ENCODE results near the gene SLC6A17.

Gene SLC6A17

GRCh38 chr1:110136911-110137310 lies 13.4 kb upstream of the SLC6A17 start:
- DNase-seq = no peak

DNA sequence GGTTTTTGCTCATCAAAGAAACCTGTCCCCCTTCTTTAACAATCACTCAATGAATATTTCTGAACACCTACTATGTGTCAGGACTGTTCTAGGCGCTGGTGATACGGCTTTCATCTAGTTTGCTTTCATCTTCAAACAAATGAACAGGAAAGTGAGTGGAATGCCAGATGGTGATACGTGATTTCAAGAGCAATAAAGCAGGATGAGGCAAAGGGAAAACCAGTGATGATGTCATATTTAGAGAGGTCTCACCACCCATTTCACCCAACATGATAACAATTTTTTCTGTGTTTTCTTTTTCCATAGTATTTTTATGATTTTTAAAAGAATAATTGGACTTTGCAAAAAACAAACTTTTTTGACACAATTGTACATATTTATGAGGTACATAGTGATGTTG lies 11.3 kb upstream of the SLC6A17 start:
- DNase-seq = no peak

- no peak for DNase-seq
Observed at GRCh38 chr1:110144366-110144765, 5.9 kb upstream of the SLC6A17 start.

- DNase-seq = no peak
Observed at GRCh38 chr1:110148961-110149360, 1.3 kb upstream of the SLC6A17 start.

DNA sequence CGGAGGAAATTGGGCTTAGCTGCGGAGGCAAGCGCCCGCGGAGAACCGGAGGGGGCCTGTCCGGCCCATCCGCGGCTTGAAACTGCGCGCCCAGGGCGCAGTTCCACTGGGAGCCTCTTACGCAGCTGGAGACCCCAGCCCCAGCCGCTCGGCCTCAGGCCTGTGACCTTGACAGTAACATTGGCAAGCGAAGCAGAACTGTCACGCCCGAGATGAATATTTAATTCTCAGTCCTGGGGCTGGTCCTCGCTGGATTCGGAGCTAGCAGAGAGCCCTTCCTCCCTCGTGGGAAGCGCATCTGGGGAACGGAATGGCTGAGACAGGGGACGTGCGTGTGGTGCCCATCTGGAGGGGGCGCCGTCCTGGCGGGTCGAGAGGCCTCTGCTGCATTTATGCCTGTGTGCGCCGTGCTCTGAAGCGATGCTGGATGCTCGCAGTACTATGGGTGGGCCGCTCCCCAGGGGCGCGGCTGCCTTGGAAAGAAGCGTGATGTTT lies 928 bp downstream of the SLC6A17 start:
- DNase-seq = no peak

- DNase-seq = no peak
Observed at GRCh38 chr1:110152133-110152785, 2.0 kb downstream of the SLC6A17 start.

DNA sequence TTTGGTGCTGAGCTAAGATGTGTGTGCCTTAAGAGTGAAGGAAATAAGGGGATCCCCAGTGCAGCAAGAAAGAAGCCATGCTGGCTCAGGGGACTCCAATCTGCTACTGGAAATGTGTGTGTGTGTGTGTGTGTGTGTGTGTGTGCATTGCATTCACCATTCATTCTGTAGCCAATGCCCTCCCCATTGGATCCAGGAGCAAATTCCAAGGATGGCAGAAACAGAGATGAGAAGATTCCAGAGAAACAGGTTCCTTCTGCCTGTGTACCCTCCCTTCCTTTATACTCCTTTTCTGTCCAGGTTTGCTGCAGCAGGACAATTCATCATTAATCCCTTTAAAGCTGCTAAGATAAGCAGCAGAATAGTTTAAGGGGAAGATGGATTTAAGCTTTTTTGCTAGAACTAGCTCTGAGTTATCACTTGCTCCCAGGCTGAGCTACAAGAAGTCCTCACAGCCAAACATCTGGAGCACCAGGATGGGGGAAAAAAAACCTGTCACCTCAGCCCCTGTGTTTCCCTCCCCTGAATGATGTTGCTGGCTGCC lies 3.2 kb downstream of the SLC6A17 start:
- DNase-seq = no peak

GRCh38 chr1:110155878-110156522 lies 5.7 kb downstream of the SLC6A17 start:
- DNase-seq = peak; percentile 36

GRCh38 chr1:110158261-110158660 lies 8.0 kb downstream of the SLC6A17 start:
- DNase-seq = no peak

GRCh38 chr1:110159168-110159567 lies 8.9 kb downstream of the SLC6A17 start:
- DNase-seq = no peak

DNA sequence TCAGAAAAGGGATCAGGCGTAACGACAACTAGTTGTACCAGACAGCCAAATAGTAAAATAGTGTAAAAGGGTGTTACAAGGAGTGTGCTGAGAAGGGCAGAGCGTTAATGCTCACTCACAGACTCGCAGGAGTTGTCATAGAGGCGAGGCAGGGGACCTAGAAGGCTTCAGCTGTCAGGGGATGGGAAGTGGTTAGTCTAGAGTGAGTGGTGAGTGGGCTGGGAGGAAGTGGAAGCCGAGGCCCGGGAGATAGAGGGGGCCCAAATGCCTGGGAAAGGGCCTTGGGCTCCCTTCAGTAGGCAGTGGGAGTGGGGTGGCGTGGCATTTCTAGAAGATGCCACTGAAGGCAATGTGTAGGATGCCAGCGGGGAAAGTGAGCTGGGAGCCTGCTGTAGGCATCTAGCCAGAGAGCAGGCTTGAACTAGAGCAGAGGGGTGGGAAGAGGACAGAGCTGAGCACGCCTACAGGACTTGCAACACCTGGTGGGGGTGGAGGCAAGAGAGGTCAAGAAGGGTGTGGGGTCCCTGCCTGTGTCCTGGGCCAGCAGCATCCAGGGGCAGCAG lies 10.3 kb downstream of the SLC6A17 start:
- DNase-seq = no peak

GRCh38 chr1:110161165-110161564 lies 10.9 kb downstream of the SLC6A17 start:
- DNase-seq = no peak

GRCh38 chr1:110161849-110162248 lies 11.6 kb downstream of the SLC6A17 start:
- DNase-seq = no peak

DNA sequence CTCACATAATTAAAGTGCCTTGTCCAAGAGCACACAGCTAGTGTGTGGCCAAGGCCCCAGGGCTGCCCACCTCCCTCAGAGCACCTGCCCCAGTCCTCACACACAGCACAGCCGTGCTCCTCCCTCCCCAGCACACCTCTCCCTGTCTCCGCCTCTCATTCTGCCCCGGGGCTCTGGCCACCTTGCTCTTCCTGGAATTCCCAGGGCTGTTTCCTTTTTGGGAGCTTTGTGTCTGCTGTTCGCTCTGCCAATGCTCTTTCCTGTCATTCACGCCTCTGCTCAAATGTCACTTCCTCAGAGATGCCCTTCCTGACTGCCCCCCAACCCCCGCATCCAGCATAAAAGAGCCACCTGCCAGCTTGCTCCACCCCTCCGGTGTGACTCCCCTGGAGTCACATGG lies 13.3 kb downstream of the SLC6A17 start:
- no peak for DNase-seq

DNA sequence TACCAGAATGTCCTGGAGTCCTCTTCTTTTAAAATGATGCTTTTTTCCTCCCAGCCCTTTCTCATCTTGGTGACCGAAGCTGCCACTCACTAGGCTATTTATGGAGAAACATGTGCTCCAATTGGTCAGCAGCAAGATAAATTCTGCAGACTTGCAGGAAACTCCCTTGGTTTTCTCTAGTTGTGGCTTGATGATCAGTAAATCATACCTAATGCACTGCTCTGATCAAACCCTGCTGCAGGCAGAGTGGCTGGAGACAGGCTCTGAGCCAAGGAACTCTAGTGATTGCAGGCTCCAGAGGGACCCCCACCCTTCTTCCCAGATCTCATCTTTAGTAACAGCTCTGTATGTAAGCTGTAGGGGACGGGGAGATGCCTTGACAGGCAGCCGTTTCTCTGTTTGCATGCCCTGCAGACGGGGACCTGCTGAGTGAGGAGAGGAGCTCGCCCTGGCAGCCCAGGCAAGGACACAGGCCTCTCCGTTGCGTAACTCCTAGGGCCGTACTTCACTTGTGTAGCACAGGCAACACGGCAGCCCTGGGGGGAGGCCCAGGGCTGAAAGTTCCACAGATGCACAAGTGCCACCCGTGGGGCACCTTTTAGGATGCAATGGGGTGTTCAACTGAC lies 14.5 kb downstream of the SLC6A17 start:
- no peak for DNase-seq

- DNase-seq = no peak
Observed at GRCh38 chr1:110165761-110166231, 15.5 kb downstream of the SLC6A17 start.

GRCh38 chr1:110166861-110167260 lies 16.6 kb downstream of the SLC6A17 start:
- no peak for DNase-seq

DNA sequence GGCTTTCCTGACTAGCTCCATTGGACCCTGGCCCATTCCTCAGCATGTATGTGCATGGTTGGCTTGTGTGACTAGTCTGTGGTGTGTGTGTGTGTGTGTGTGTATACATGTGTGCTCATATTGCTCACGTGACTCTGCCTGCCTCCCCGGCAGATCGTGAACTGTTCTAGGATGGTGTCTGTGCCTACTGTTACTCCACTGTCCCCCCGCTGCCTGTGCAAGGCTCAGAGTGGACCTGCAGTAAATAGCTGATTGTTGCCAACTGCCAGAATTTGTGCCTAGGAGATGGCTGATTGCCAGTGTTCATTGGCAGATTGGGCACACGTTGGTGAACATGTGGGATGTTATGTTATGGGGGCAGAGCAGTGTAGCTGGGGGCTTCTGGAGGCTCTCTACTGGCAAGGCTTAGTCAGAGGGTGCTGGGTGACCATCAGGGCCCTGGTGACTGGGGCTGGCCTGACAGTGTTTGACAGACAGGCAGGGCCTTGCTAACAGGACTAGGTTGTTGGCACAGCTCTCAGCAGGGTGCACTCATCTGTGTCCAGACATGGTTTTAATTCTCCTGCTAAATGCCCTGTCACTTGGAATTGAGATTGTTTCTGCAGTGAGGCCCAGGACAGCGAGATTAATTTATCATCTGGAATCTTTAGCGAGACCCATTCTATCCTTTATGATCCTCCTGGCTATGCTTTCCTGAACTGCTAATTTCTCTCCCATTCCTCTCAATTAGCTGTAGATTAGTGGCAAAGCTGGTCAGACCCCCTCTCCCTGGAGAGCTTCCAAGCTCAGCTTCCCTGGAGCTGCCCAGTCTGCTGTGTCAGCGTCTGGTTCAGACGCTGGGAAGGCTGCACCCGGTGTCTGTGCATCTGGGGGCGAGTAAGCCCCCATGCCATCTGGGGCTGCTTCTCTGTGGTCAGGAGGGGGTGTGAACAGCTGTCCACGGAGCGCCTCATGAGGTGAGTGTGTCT lies 20.8 kb downstream of the SLC6A17 start:
- DNase-seq = no peak

- DNase-seq = no peak
Observed at GRCh38 chr1:110172001-110172400, 21.7 kb downstream of the SLC6A17 start.

GRCh38 chr1:110173466-110174105 lies 23.3 kb downstream of the SLC6A17 start:
- DNase-seq = no peak

DNA sequence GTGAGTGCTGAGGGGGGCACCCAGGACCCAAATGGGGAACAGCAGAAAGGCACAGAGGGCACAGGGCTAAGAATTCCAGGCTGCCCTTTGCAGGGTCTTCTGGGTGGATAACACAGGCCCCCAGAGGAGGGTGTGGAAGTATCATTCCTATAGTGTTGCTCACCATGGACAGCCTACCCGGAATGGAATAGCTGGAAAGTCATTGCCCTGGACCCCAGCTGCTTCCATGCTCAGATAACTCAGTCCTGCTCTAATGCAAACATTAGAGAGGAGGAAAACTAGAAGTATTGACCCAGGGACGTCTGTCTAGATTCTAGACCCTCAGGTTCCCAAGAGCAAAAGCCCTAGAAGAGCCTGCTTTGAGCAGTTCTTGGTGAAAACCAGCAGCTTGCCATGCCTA lies 24.7 kb downstream of the SLC6A17 start:
- DNase-seq = no peak

Measured in T-helper 9 cell (primary cell).